CD14-positive monocyte (primary cell): ENCODE results near the gene FZD7. TPM values are rescaled to one million over a fixed set of nuclear protein-coding genes. Genes with fewer than 3 reads are reported as not detected.
A peak's percentile ranks its signal among the peaks of the same experiment; 100 is the strongest.

ENCODE experiments used
- DNase-seq, 3 donors: peaks; one replicate each; pipeline ENCODE4 v3.0.0-alpha.2; 2011 to 2022
- H2AFZ ChIP-seq: 2 replicates; pipeline ENCODE4 v1.6.0; 2012; ENCODE audit warnings: mild to moderate bottlenecking, low read depth, low read length, inconsistent platforms; ENCODE audit not compliant: insufficient read depth, poor library complexity, severe bottlenecking
- H3K27ac ChIP-seq, 2 donors: 1 replicate in 1 of 2; 2 replicates in 1 of 2; pipeline ENCODE4 v1.5.1; 2012 to 2013; ENCODE audit warnings: low read length in 2 of 2, control low read depth in 1 of 2, inconsistent platforms in 1 of 2, low read depth in 1 of 2, mild to moderate bottlenecking in 1 of 2
- H3K27me3 ChIP-seq, 2 donors: one replicate each; pipeline versions ENCODE4 v1.6.0 to v1.6.1; 2011 to 2013; ENCODE audit warnings: low read length in 2 of 2; ENCODE audit not compliant: control insufficient read depth in 2 of 2, insufficient read depth in 2 of 2
- H3K36me3 ChIP-seq, 2 donors: replicated peaks in 1 of 2; 1 replicate in 1 of 2; 2 replicates in 1 of 2; pipeline versions ENCODE4 v1.5.1 to v1.6.1; 2012 to 2013; ENCODE audit warnings: low read length in 2 of 2, control low read depth in 1 of 2, inconsistent platforms in 1 of 2, mild to moderate bottlenecking in 1 of 2; ENCODE audit not compliant: insufficient read depth in 2 of 2, control insufficient read depth in 1 of 2
- H3K4me1 ChIP-seq, 2 donors: 1 replicate in 1 of 2; 2 replicates in 1 of 2; pipeline versions ENCODE4 v1.5.1 to v1.6.1; 2012 to 2013; ENCODE audit warnings: low read length in 2 of 2, control low read depth in 1 of 2, inconsistent platforms in 1 of 2, mild to moderate bottlenecking in 1 of 2, moderate library complexity in 1 of 2; ENCODE audit not compliant: insufficient read depth in 2 of 2, control insufficient read depth in 1 of 2
- H3K4me2 ChIP-seq: replicated peaks from 2 replicates; pipeline ENCODE3; 2012; ENCODE audit warnings: low read length, moderate library complexity, mild to moderate bottlenecking; ENCODE audit not compliant: poor library complexity, severe bottlenecking; ENCODE audit errors: extremely low read depth
- H3K4me3 ChIP-seq, 3 experiments: fragments of 200-600 bp in 1 of 3; sonication (generic) in 1 of 3; replicated peaks in 1 of 3; 1 replicate in 2 of 3; 2 replicates in 1 of 3; pipeline ENCODE4 v1.5.1; 2011 to 2013; ENCODE audit warnings: low read length in 3 of 3, mild to moderate bottlenecking in 3 of 3, control low read depth in 2 of 3, low read depth in 2 of 3, inconsistent platforms in 1 of 3, moderate library complexity in 1 of 3
- H3K79me2 ChIP-seq: 2 replicates; pipeline ENCODE4 v1.6.0; 2012; ENCODE audit warnings: mild to moderate bottlenecking, control low read depth, inconsistent platforms, low read length, moderate library complexity; ENCODE audit not compliant: insufficient read depth
- H3K9ac ChIP-seq: 2 replicates; pipeline ENCODE4 v1.6.0; 2017; ENCODE audit warnings: low read length, mild to moderate bottlenecking; ENCODE audit not compliant: insufficient read depth, poor library complexity, severe bottlenecking
- H3K9me3 ChIP-seq, 2 donors: replicated peaks in 1 of 2; 1 replicate in 1 of 2; 2 replicates in 1 of 2; pipeline versions ENCODE4 v1.5.1 to v1.6.1; 2012 to 2013; ENCODE audit warnings: low read length in 2 of 2, control low read depth in 1 of 2; ENCODE audit not compliant: control insufficient read depth in 1 of 2, insufficient read depth in 1 of 2
- H4K20me1 ChIP-seq: 2 replicates; pipeline ENCODE4 v1.6.0; 2012; ENCODE audit warnings: mild to moderate bottlenecking, low read length, control low read depth, moderate library complexity; ENCODE audit not compliant: insufficient read depth
- H3K27ac Mint-ChIP-seq, 7 donors: one replicate each; pipeline ENCODE4 v1.8.0; 2020; ENCODE audit warnings: mild to moderate bottlenecking in 7 of 7, mixed read lengths in 7 of 7, moderate library complexity in 6 of 7, inconsistent platforms in 2 of 7
- H3K27me3 Mint-ChIP-seq, 3 donors: one replicate each; pipeline ENCODE4 v1.8.0; 2021 to 2022; ENCODE audit warnings: low read depth in 3 of 3, mild to moderate bottlenecking in 3 of 3, mixed read lengths in 3 of 3, moderate library complexity in 3 of 3, inconsistent platforms in 1 of 3
- H3K36me3 Mint-ChIP-seq, 2 donors: one replicate each; pipeline ENCODE4 v1.8.0; 2020; ENCODE audit warnings: mixed read lengths in 2 of 2, inconsistent platforms in 1 of 2, mild to moderate bottlenecking in 1 of 2
- H3K4me1 Mint-ChIP-seq: one replicate; pipeline ENCODE4 v1.8.0; 2020; ENCODE audit warnings: mild to moderate bottlenecking, mixed read lengths
- H3K4me3 Mint-ChIP-seq, 2 donors: one replicate each; pipeline ENCODE4 v1.8.0; 2020; ENCODE audit warnings: mild to moderate bottlenecking in 2 of 2, mixed read lengths in 2 of 2, moderate library complexity in 1 of 2
- H3K9me3 Mint-ChIP-seq, 7 donors: one replicate each; pipeline ENCODE4 v1.8.0; 2020 to 2022; ENCODE audit warnings: mixed read lengths in 7 of 7, mild to moderate bottlenecking in 6 of 7, moderate library complexity in 6 of 7, inconsistent platforms in 2 of 7
- WGBS: methylation state at CpG from one replicate; pipeline ENCODE4 v1.1.5; 2013; ENCODE audit warnings: missing lambda C conversion rate; ENCODE audit not compliant: insufficient coverage; 5-methylcytosine and 5-hydroxymethylcytosine counted together
- intact Hi-C, 2 donors: fragments of 100-400 bp; cut with micrococcal nuclease; formaldehyde crosslinking; loops; one replicate each; pipeline versions ENCODE4 v1.15.0 to v1.15.1; 2023
- polyA plus RNA-seq, 3 donors: library from polyadenylated mRNA; depleted of rRNA in 1 of 3; unstranded in 2 of 3; stranded (reverse) in 1 of 3; fragments of 300-500 nt in 2 of 3; fragments of >200 nt in 1 of 3; fragmentation: Illumina TruSeq in 2 of 3; gene quantifications; 1 replicate in 2 of 3; 2 replicates in 1 of 3; pipeline ENCODE4 v1.2.3, GENCODE V29; 2012 to 2021
- TF ChIP-seq, protein P1 (sequence below): fragments of 200-600 bp; IDR thresholded peaks from one replicate; pipeline ENCODE4 v1.8.0; 2022; ENCODE audit warnings: antibody characterized with exemption, mild to moderate bottlenecking

Gene FZD7
- polyA plus RNA-seq, 3 donors, result 0.05 to 0.28 TPM; not detected in 1

DNA sequence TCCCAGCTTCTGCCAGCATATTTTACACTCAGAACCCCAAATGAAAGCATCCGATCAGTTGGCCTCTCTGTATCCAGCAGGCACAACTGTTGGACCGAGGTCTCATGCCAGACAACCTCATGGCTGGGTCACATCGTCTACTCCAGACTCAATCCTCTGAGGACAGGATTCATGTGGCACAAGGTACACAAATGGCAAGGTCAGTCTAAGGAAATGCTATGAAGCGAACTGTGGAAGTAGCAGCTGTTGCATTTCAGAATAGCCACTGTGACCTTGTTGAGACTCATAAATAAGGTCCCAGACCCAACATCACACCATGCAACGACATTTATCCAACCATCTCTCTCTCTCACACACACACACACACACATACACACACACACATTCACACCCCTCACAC lies 7.1 kb upstream of the FZD7 start:
- H3K4me1 ChIP-seq, result no peaks in the 10 kb centered on the region
- TF ChIP-seq, protein P1, sequence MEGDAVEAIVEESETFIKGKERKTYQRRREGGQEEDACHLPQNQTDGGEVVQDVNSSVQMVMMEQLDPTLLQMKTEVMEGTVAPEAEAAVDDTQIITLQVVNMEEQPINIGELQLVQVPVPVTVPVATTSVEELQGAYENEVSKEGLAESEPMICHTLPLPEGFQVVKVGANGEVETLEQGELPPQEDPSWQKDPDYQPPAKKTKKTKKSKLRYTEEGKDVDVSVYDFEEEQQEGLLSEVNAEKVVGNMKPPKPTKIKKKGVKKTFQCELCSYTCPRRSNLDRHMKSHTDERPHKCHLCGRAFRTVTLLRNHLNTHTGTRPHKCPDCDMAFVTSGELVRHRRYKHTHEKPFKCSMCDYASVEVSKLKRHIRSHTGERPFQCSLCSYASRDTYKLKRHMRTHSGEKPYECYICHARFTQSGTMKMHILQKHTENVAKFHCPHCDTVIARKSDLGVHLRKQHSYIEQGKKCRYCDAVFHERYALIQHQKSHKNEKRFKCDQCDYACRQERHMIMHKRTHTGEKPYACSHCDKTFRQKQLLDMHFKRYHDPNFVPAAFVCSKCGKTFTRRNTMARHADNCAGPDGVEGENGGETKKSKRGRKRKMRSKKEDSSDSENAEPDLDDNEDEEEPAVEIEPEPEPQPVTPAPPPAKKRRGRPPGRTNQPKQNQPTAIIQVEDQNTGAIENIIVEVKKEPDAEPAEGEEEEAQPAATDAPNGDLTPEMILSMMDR, result no peak
- no peaks in the 10 kb centered on the region for H3K36me3 Mint-ChIP-seq
- no peak overlapping the region for H3K27ac ChIP-seq
- H3K9me3 Mint-ChIP-seq, result peaks cover 0 to 2% (median 0%) of the 10 kb centered on the region in 7 donors
- peaks cover 10 to 19% of the 10 kb centered on the region in 2 donors for H3K27me3 ChIP-seq
- no peaks in the 10 kb centered on the region for H3K79me2 ChIP-seq
- 89% methylated on average over 5 of the region's 5 CpGs for WGBS
- H3K27ac Mint-ChIP-seq, result peak overlapping the region in 1 of 7 donors; percentile 38
- no peak overlapping the region for H3K4me3 ChIP-seq
- peaks cover 18 to 29% (median 25%) of the 10 kb centered on the region in 3 donors for H3K27me3 Mint-ChIP-seq
- no peak overlapping the region for H3K9ac ChIP-seq
- no peaks in the 10 kb centered on the region for H4K20me1 ChIP-seq
- no peaks in the 10 kb centered on the region for H3K9me3 ChIP-seq
- no peak overlapping the region for H2AFZ ChIP-seq
- intact Hi-C loops, result no loop called here
- no peak overlapping the region for H3K4me3 Mint-ChIP-seq
- no peak for DNase-seq
- no peak overlapping the region for H3K4me2 ChIP-seq
- no peaks in the 10 kb centered on the region for H3K36me3 ChIP-seq
- H3K4me1 Mint-ChIP-seq, result no peaks in the 10 kb centered on the region

DNA sequence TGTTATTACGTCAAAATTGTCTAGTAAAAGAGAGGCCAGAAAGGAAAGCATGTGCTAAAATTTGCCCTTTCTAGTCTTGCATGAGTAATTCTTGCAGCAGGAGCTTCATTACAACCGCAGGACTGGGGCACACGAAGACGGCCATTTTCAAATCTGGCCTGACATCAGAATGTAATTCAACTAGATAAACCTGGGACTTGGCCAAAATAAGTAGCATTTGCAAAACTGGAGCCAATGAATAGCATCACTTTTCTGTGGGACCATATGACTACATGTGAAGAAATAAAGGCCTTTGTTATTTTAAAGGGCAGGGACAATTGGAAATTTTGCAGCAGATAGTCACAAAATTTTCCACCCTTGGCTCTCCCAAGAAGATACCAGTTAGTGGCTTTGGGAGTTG lies 3.0 kb upstream of the FZD7 start:
- Mint-ChIP-seq H3K36me3 (peaks cover 8 to 11% of the 10 kb centered on the region in 2 donors), H3K4me1 (peaks cover 17% of the 10 kb centered on the region), H3K4me3 (peak overlapping the region in 1 of 2 donors; percentile 51), H3K27ac (no peak overlapping the region), H3K9me3 (peaks cover 0 to 12% (median 9%) of the 10 kb centered on the region in 7 donors), H3K27me3 (peaks cover 35 to 50% (median 47%) of the 10 kb centered on the region in 3 donors)
- intact Hi-C loops, result no loop called here
- DNase-seq, result no peak
- Histone ChIP-seq H3K4me3 (no peak overlapping the region), H4K20me1 (no peaks in the 10 kb centered on the region), H3K4me2 (no peak overlapping the region), H3K27ac (no peak overlapping the region), H3K79me2 (no peaks in the 10 kb centered on the region), H3K27me3 (peaks cover 33 to 50% of the 10 kb centered on the region in 2 donors), H3K4me1 (peaks cover 23 to 35% of the 10 kb centered on the region in 2 donors), H3K36me3 (no peaks in the 10 kb centered on the region), H3K9me3 (peaks cover 8 to 20% of the 10 kb centered on the region in 2 donors), H3K9ac (no peak overlapping the region), H2AFZ (no peak overlapping the region)
- TF ChIP-seq, protein P1, result no peak
- WGBS, result 98% methylated on average over 4 of the region's 4 CpGs
